ENCODE measurements around the gene TUBAL3. TPM values are rescaled to one million over a fixed set of nuclear protein-coding genes. Genes with fewer than 3 reads are reported as not detected.

The TUBAL3 gene
- total RNA-seq, 1 donor from 2014 or later, result not detected

- no peaks in the 10 kb centered on the region for H3K36me3 Mint-ChIP-seq (ENCODE audit: low read depth)
- no peak for DNase-seq (ENCODE audit: low spot score)
- H3K4me1 Mint-ChIP-seq (ENCODE audit: low read depth), result no peaks in the 10 kb centered on the region
- H3K27me3 Mint-ChIP-seq (ENCODE audit: low read depth), result peaks cover 31% of the 10 kb centered on the region
- TF ChIP-seq CTCF (IDR thresholded peaks at IDR 0.05), result no peak
- no peaks in the 10 kb centered on the region for H3K9me3 Mint-ChIP-seq (ENCODE audit: low read depth)
- no peak overlapping the region for H3K27ac Mint-ChIP-seq (ENCODE audit: unreplicated experiment)
- no peak overlapping the region for H3K4me3 Mint-ChIP-seq (ENCODE audit: unreplicated experiment)
Measured at GRCh38 chr10:5346881-5347280, 57.7 kb downstream of the TUBAL3 start.

GRCh38 chr10:5344746-5345145, 59.9 kb downstream of the TUBAL3 start:
- peaks cover 27% of the 10 kb centered on the region for H3K27me3 Mint-ChIP-seq (ENCODE audit: low read depth)

GRCh38 chr10:5343979-5344378, 60.6 kb downstream of the TUBAL3 start:
- Mint-ChIP-seq H3K27me3 (ENCODE audit: low read depth) (peaks cover 30% of the 10 kb centered on the region), H3K27ac (ENCODE audit: unreplicated experiment) (no peak overlapping the region), H3K4me1 (ENCODE audit: low read depth) (no peaks in the 10 kb centered on the region), H3K36me3 (ENCODE audit: low read depth) (no peaks in the 10 kb centered on the region), H3K9me3 (ENCODE audit: low read depth) (no peaks in the 10 kb centered on the region), H3K4me3 (ENCODE audit: unreplicated experiment) (no peak overlapping the region)
- TF ChIP-seq CTCF (IDR thresholded peaks at IDR 0.05), result no peak
- no peak for DNase-seq (ENCODE audit: low spot score)

More at GRCh38 chr10:5344746-5345145, 59.9 kb downstream of the TUBAL3 start:
- Mint-ChIP-seq H3K4me3 (ENCODE audit: unreplicated experiment) (no peak overlapping the region), H3K4me1 (ENCODE audit: low read depth) (no peaks in the 10 kb centered on the region), H3K36me3 (ENCODE audit: low read depth) (no peaks in the 10 kb centered on the region), H3K27ac (ENCODE audit: unreplicated experiment) (no peak overlapping the region), H3K9me3 (ENCODE audit: low read depth) (no peaks in the 10 kb centered on the region)
- no peak for DNase-seq (ENCODE audit: low spot score)
- no peak for TF ChIP-seq CTCF (IDR thresholded peaks at IDR 0.05)

GRCh38 chr10:5343561-5343960, 61.1 kb downstream of the TUBAL3 start:
- no peak overlapping the region for H3K27ac Mint-ChIP-seq (ENCODE audit: unreplicated experiment)

More at GRCh38 chr10:5343561-5343960, 61.1 kb downstream of the TUBAL3 start:
- Mint-ChIP-seq H3K4me3 (ENCODE audit: unreplicated experiment) (no peak overlapping the region), H3K27me3 (ENCODE audit: low read depth) (peaks cover 30% of the 10 kb centered on the region), H3K4me1 (ENCODE audit: low read depth) (no peaks in the 10 kb centered on the region), H3K36me3 (ENCODE audit: low read depth) (no peaks in the 10 kb centered on the region), H3K9me3 (ENCODE audit: low read depth) (no peaks in the 10 kb centered on the region)
- peak; percentile 15 for TF ChIP-seq CTCF (IDR thresholded peaks at IDR 0.05)
- DNase-seq (ENCODE audit: low spot score), result no peak

Other genes with a start within 250 kb of the TUBAL3 start
- not detected in 3 replicates for gene AKR1C8, start 219.7 kb downstream of the TUBAL3 start, total RNA-seq
- gene AKR1C4, start 208.0 kb downstream of the TUBAL3 start, total RNA-seq, result not detected in 3 replicates
- not detected in 3 replicates for gene UCN3, start 39.9 kb downstream of the TUBAL3 start, total RNA-seq
- 23.2 to 47.5 TPM (median 42.3 TPM) in 3 replicates for gene NET1, start 7.7 kb upstream of the TUBAL3 start, total RNA-seq
- not detected in 3 replicates for gene CALML5, start 94.7 kb upstream of the TUBAL3 start, total RNA-seq
- gene CALML3, start 120.1 kb upstream of the TUBAL3 start, total RNA-seq, result not detected in 3 replicates

Measured in chondrocyte (in vitro differentiated cells).